ENCODE data around the gene RBP5. TPM values are rescaled to one million over a fixed set of nuclear protein-coding genes. Genes with fewer than 3 reads are reported as not detected.

RBP5 gene
- total RNA-seq, 1 experiment from 2014 or later, result not detected

DNA sequence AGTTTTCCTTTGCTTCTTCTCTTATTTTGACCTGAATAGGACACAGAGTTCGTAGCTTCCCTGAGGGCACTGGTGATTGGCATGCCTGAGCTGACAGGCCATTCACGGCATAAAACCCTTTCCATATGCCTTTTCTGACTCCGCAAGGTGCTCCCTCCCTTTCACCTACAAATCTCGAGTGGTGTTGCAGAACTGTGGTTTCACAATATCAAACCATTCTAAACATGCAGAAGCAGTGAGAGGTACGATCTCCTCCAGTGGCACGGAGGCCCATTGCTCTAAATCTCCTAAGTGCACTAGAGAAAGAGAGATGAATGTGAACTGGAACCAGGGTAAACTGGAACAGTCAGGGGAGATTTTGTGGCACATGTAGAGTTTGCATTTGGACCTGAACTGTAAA, 25.4 kb upstream of the RBP5 start:
- no peak for DNase-seq (ENCODE audit: low spot score)
- POLR2A ChIA-PET (ENCODE audit: low non-redundant PET), result no interaction called here
- CTCF ChIA-PET, result no interaction called here

DNA sequence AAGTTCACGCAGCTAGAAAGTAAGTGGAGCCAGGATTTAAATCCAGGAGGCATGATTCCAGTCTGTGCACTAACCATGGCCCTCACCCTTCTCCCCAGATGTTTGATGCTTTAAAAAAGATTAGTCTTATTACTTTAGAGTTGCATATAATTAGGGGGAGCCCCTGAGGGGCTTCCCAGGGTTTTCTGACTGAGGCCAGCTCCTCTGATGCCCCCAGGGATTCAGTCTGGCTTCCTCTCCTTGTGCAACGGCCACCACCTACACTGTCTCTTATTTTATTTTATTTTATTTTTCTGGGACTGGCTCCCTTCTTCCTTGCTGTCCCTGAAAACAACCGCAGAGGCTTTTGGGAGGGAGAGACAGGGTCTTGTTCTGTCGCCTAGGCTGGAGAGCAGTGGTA, 24.1 kb upstream of the RBP5 start:
- ChIA-PET CTCF (no interaction called here), POLR2A (ENCODE audit: low non-redundant PET) (interaction anchor here (0.5 kb wide), 1 partner anchor 9 kb away, joined by 3 read pairs; no protein-coding TSS in a partner anchor)
- no peak for DNase-seq (ENCODE audit: low spot score)
- intact Hi-C loops (cut with micrococcal nuclease; ENCODE audit: unreplicated experiment), result no loop called here
- BruUV-seq (replicated peaks), result no TSS peak
- Histone ChIP-seq H3K27ac (ENCODE audit: low read depth, low read length, poor library complexity, severe bottlenecking) (no peak overlapping the region), H3K27me3 (replicated peaks; ENCODE audit: insufficient read depth, low read depth, low read length, poor library complexity) (no peaks in the 10 kb centered on the region), H3K4me3 (ENCODE audit: low read depth, low read length, poor library complexity, severe bottlenecking) (no peak overlapping the region), H3K4me1 (ENCODE audit: insufficient read depth, low read length, poor library complexity, severe bottlenecking) (no peaks in the 10 kb centered on the region), H3K9me3 (ENCODE audit: low read depth, low read length, poor library complexity, severe bottlenecking) (no peaks in the 10 kb centered on the region), H3K36me3 (ENCODE audit: insufficient read depth, low read length, poor library complexity, severe bottlenecking) (no peaks in the 10 kb centered on the region)
- no peak for TF ChIP-seq EZH2 (IDR thresholded peaks at IDR 0.05; ENCODE audit: borderline replicate concordance, low read depth, low read length, poor library complexity, severe bottlenecking)
- TF ChIP-seq, protein P1, sequence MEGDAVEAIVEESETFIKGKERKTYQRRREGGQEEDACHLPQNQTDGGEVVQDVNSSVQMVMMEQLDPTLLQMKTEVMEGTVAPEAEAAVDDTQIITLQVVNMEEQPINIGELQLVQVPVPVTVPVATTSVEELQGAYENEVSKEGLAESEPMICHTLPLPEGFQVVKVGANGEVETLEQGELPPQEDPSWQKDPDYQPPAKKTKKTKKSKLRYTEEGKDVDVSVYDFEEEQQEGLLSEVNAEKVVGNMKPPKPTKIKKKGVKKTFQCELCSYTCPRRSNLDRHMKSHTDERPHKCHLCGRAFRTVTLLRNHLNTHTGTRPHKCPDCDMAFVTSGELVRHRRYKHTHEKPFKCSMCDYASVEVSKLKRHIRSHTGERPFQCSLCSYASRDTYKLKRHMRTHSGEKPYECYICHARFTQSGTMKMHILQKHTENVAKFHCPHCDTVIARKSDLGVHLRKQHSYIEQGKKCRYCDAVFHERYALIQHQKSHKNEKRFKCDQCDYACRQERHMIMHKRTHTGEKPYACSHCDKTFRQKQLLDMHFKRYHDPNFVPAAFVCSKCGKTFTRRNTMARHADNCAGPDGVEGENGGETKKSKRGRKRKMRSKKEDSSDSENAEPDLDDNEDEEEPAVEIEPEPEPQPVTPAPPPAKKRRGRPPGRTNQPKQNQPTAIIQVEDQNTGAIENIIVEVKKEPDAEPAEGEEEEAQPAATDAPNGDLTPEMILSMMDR (conservative IDR thresholded peaks at IDR 0.05; ENCODE audit: low read depth, low read length), result no peak

More for the DNA sequence above, 25.4 kb upstream of the RBP5 start:
- H3K36me3 ChIP-seq (ENCODE audit: insufficient read depth, low read length, poor library complexity, severe bottlenecking), result no peaks in the 10 kb centered on the region
- no peak overlapping the region for H3K27ac ChIP-seq (ENCODE audit: low read depth, low read length, poor library complexity, severe bottlenecking)
- BruUV-seq (replicated peaks), result no TSS peak
- no peaks in the 10 kb centered on the region for H3K4me1 ChIP-seq (ENCODE audit: insufficient read depth, low read length, poor library complexity, severe bottlenecking)
- no peaks in the 10 kb centered on the region for H3K9me3 ChIP-seq (ENCODE audit: low read depth, low read length, poor library complexity, severe bottlenecking)
- H3K4me3 ChIP-seq (ENCODE audit: low read depth, low read length, poor library complexity, severe bottlenecking), result no peak overlapping the region
- no peaks in the 10 kb centered on the region for H3K27me3 ChIP-seq (replicated peaks; ENCODE audit: insufficient read depth, low read depth, low read length, poor library complexity)
- TF ChIP-seq EZH2 (IDR thresholded peaks at IDR 0.05; ENCODE audit: borderline replicate concordance, low read depth, low read length, poor library complexity, severe bottlenecking), result no peak
- TF ChIP-seq, protein P1 (conservative IDR thresholded peaks at IDR 0.05; ENCODE audit: low read depth, low read length), result no peak
- intact Hi-C loops (cut with micrococcal nuclease; ENCODE audit: unreplicated experiment), result no loop called here

DNA sequence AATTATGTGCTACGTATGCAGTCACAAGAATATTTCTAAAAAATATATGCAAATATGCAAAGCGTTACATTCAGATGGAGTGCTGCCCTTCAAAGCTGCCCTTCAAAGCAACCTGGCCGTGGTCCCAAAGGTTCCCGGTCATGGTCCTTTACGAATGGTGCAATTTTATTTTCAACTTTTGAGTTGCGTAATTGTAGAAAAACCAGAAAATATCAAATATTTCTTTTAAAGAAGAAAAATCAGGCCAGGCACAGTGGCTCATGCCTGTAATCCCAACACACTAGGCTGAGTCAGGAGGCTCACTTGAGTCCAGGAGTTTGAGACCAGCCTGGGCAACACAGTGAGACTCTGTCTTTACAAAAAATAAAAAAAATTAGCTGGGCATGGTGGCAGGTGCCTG, 22.8 kb upstream of the RBP5 start:
- no TSS peak for BruUV-seq (replicated peaks)
- H3K9me3 ChIP-seq (ENCODE audit: low read depth, low read length, poor library complexity, severe bottlenecking), result no peaks in the 10 kb centered on the region
- no peak for DNase-seq (ENCODE audit: low spot score)
- ChIA-PET CTCF (no interaction called here), POLR2A (ENCODE audit: low non-redundant PET) (no interaction called here)
- intact Hi-C loops (cut with micrococcal nuclease; ENCODE audit: unreplicated experiment), result no loop called here
- no peak overlapping the region for H3K27ac ChIP-seq (ENCODE audit: low read depth, low read length, poor library complexity, severe bottlenecking)
- no peak for TF ChIP-seq EZH2 (IDR thresholded peaks at IDR 0.05; ENCODE audit: borderline replicate concordance, low read depth, low read length, poor library complexity, severe bottlenecking)
- TF ChIP-seq, protein P1 (conservative IDR thresholded peaks at IDR 0.05; ENCODE audit: low read depth, low read length), result no peak
- H3K27me3 ChIP-seq (replicated peaks; ENCODE audit: insufficient read depth, low read depth, low read length, poor library complexity), result no peaks in the 10 kb centered on the region
- H3K4me3 ChIP-seq (ENCODE audit: low read depth, low read length, poor library complexity, severe bottlenecking), result no peak overlapping the region
- H3K4me1 ChIP-seq (ENCODE audit: insufficient read depth, low read length, poor library complexity, severe bottlenecking), result no peaks in the 10 kb centered on the region
- no peaks in the 10 kb centered on the region for H3K36me3 ChIP-seq (ENCODE audit: insufficient read depth, low read length, poor library complexity, severe bottlenecking)

Measured in A673 (cell line).